ENCODE data around the gene C20orf144.

- TF ChIP-seq CTCF (IDR thresholded peaks at IDR 0.05; ENCODE audit: borderline replicate concordance, extremely low read depth, low read length, poor library complexity, severe bottlenecking) (no peak), EZH2 (IDR thresholded peaks at IDR 0.05; ENCODE audit: borderline replicate concordance, low read depth, low read length, severe bottlenecking) (no peak)
Measured at GRCh38 chr20:33645396-33645795, 16.7 kb upstream of the C20orf144 start.
